T-helper 9 cell (primary cell): ENCODE results near the gene PLXNB2.

Source experiments
- DNase-seq: peaks from one replicate; pipeline ENCODE4 v3.0.0-alpha.2; 2020

The PLXNB2 gene

DNA sequence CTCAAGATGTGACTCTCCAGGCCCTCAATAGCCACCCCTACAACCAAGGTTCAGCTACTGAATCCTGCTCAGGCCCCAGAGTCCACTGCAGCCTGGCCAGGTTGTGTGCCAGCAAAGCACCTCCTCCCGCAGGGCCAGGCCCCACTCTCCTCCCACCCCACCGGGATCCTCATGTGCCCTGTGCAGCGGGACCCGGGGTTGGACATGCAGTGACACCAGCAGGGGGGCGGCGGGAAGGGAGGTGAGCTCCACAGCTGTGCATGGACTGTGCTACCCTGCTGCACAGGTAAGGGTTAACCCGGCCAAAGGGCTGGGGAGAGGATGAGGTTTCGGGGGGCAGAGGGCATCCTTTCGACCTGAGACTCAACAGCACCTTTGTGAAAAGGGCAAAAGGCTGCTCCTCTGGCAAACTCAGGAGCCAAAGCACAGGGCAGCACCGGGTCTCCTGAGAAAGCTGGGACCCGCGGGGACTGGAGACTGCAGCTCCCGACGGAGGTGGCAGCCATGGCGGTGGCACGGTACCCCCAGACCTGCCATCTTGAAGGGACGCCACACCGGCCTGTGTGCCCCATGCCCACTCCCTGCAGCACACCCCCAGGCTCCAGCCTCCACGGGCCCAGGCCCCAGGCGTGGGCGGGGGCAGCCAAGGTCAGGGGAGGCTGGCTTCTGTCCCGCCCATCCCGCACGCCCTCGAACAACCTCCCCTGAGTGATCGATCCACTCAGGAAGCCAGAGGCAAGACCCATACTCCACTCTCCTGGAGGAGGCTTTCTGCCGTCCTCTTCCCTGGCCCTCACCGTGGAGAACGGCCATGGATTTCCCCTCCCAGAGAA lies 10.6 kb downstream of the PLXNB2 start:
- no peak for DNase-seq

DNA sequence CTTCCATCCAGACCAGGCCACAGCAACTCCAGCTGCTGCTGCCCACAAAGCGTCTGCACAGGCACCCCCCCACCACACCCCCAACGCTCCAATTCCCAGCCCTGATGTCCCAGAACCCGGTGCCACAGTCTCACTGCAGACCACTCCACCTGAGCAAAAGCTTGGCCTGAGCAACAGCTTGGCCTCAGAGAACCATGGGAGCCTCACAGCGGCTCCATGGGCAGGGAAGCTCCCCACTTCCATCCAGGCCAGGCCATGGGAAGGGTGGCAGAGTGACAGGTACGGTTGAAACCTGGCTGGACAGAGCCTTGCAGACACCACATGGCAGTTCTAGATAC lies 13.2 kb downstream of the PLXNB2 start:
- DNase-seq: no peak

DNA sequence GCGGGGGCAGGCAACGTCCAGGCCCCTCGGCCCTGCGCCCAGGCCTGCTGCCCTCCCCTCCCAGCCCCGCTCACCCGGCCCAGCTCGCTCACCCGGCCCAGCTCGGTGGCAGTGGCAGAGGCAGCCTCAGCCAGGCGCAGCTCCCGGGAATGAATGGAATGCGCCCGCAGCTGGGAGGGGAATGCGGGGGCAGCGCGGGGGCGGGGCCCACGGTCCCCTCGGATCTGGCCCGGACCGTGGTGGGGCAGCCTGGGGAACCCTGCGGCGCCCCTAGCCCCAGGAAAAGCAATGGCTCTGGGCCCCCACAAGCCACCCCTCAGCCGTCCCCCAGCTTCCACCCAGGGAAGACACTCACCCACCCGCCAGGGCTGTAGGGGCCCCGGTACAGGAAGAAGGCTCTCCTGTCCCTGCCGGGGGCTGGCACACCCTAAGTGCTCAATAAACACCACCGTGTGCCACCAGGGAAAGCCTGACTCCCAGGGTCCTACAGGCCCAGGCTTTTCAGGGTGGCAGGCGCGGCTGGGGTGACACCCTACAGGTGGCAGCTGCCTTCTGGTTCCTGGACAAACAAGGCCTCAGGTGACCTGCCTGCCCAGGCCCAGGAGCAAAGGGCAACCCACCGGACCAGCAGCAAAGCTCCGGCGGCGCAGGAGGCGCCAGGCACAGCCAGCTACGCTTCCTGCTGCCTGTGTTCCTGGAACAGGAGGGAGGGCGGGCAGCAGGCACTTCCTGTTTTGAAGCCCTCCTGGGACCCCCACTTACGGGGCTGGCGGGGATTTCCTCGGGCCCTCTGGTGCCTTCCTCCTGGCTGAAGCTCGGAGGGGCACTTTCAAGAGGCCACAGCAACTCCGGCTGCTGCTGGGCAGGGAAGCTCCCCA lies 13.8 kb downstream of the PLXNB2 start:
- DNase-seq: no peak

GRCh38 chr22:50292643-50293440 lies 14.6 kb downstream of the PLXNB2 start:
- DNase-seq: no peak

DNA sequence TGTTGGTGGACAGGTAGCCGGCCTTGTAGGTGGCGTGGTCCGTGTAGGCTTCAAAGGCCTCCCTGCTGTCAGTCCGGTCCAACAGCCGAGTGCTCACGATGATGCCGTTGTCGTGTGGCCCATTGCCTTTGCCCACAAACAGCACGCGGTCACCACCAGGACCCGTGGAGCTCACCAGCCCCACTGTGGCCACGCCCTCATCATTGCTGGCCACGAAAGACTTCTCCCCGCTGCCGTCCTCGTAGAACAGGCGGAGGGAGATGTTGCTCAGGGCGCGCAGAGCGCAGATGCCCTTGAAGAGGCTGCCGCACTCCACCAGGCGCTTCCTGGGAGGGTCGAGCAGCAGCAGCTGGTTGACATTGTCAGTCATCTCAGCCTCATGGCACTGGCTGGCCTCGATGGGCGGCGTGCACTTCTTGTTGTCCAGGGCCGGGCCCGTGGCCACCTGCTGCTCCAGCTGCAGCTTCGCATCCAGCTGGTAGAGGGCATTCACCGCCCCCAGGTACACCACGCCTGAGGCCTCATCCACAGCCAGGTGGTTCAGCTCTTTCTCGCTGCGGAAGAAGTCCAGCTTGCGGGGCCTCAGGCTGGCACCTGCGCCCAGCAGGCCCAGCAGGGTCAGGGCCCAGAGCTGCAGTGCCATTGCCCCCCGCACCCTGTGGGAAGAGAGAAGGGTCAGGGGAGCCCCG lies 17.4 kb downstream of the PLXNB2 start:
- DNase-seq: no peak

- DNase-seq: no peak
Observed at GRCh38 chr22:50289151-50289941, 18.1 kb downstream of the PLXNB2 start.

DNA sequence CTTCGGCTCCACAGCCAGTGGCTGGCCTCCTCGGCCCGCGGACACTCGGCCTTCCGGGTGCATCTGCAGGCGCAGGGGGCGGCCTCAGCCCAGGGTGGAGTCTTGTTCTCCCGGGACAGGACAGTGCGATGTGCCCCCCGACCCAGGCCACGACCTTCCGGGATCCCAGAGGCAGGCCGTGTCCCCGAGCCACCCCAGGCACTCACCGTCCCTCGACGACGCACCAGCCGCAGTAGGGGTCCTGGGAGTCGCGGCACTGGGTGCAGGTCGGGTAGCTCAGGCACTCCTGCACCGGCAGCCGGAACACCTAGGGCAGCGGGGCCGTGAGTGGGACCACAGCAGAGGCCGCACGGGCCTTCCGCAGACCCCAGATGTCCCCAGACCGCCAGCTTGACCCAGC lies 19.7 kb downstream of the PLXNB2 start:
- no peak for DNase-seq

- DNase-seq: no peak
Observed at GRCh38 chr22:50286701-50287318, 20.6 kb downstream of the PLXNB2 start.

- DNase-seq: no peak
Observed at GRCh38 chr22:50286275-50286674, 21.2 kb downstream of the PLXNB2 start.

DNA sequence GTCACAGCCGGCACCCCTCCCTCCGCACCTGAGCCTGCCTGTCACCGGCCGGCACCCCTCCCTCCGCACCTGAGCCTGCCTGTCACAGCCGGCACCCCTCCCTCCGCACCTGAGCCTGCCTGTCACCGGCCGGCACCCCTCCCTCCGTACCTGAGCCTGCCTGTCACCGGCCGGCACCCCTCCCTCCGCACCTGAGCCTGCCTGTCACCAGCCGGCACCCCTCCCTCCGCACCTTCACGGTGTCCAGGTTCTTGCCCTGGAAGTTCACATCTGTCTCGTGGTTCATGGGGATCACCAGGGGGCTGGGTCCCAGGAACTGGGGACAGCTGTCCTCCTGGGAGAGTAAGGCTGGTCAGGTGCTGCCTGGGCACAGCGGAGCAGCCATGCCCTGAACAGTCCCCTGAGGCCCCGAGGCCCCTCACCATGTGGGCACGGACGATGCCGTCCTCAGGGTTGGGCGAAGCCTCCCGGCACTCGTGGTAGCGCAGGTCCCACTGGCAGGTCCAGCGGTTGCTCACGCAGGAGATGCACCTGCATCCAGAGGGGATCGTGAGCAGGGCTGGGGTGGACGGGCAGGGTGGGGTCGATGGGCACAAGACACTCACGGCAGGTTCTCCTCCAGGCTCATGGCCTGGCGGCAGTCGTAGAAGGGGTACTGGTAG lies 21.7 kb downstream of the PLXNB2 start:
- DNase-seq: no peak

GRCh38 chr22:50284479-50284878 lies 23.0 kb downstream of the PLXNB2 start:
- no peak for DNase-seq

- DNase-seq: no peak
Observed at GRCh38 chr22:50283821-50284220, 23.6 kb downstream of the PLXNB2 start.

DNA sequence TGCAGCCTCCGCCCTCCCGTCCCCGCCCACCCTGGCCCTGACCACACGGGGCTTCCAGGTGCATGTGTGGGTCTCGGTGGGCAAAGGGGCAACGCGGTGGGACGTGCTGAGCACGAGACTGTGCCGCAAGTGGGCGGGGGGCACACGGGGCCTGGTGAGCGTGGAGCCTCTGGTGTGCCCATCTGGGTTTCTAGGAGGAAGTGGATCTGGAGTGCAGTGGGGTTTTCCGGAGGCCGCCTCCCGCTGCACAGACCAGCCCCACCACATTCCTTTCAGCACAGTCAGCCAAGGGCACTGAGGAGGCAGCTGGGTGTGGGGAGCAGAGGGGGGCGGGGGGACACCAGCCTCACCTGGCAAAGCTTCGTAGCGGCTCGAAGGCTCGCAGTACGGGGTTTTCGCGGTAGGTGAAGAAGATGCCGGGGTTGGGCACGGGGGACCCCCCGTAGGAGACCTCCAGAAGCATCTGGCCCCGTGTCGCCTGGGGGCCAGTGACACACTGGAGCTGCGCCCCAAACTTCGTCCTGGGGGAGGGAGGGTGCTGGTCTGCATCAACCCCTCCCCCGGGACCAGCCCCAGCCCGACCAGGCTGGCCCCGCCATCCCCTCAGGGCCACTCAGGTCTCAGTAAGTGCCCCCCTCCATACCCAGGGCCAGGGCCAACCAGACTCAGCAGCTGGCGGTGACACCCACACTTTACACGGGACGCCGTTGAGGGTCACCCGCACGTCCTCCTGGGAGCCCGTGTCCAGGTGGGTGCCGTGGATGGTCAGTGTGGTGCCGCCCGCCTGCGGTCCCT lies 24.9 kb downstream of the PLXNB2 start:
- no peak for DNase-seq

- no peak for DNase-seq
Observed at GRCh38 chr22:50281957-50282356, 25.5 kb downstream of the PLXNB2 start.

GRCh38 chr22:50281384-50281760 lies 26.1 kb downstream of the PLXNB2 start:
- DNase-seq: no peak

GRCh38 chr22:50280708-50281383 lies 26.6 kb downstream of the PLXNB2 start:
- no peak for DNase-seq

GRCh38 chr22:50280022-50280707 lies 27.3 kb downstream of the PLXNB2 start:
- DNase-seq: no peak

DNA sequence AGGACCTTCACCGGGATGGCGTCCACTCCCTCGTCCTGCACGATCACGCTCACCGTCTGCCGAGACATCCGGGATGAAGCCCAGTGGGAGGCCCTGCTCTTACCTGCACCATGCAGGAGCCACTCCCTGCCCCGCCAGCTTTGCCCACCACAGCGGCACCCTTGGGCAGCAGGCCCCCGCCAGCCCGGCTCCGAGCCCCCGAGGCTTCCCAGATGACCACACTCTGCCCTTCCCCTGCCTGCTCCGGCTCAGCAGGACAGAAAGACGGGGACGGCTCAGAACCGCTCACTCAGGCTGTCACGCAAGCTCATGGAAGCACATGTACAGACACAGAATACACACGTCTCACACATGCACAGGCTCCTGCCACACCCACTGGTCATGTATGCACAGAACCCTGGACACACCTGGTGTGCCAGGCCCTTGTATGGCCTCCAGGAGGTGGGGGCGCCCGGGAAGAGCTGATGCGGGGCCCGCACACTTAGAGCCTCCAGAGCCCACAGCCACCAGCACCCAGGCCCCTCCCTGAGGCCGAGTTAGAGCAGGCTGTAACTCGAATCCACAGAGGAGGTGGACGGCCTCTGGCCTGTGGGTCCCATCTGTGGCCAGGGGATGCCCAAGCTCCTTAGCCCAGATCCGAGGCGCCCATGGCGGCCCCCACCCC lies 28.4 kb downstream of the PLXNB2 start:
- DNase-seq: no peak
